GM19025 (cell line): ENCODE results near the gene ETV6.
A peak's percentile ranks its signal among the peaks of the same experiment; 100 is the strongest.
"Not testable (repeated sequence)": the region's sequence is repeated elsewhere in the genome, so short reads cannot be mapped to it uniquely, and the experiment has no call there.

ENCODE experiments used
- ATAC-seq: cut with Tn5 transposase; IDR thresholded peaks from one replicate; pipeline ENCODE4 v1.9.1; 2021; ENCODE audit warnings: mild to moderate bottlenecking, low read depth, moderate library complexity; ENCODE audit not compliant: unreplicated experiment

Gene ETV6

DNA sequence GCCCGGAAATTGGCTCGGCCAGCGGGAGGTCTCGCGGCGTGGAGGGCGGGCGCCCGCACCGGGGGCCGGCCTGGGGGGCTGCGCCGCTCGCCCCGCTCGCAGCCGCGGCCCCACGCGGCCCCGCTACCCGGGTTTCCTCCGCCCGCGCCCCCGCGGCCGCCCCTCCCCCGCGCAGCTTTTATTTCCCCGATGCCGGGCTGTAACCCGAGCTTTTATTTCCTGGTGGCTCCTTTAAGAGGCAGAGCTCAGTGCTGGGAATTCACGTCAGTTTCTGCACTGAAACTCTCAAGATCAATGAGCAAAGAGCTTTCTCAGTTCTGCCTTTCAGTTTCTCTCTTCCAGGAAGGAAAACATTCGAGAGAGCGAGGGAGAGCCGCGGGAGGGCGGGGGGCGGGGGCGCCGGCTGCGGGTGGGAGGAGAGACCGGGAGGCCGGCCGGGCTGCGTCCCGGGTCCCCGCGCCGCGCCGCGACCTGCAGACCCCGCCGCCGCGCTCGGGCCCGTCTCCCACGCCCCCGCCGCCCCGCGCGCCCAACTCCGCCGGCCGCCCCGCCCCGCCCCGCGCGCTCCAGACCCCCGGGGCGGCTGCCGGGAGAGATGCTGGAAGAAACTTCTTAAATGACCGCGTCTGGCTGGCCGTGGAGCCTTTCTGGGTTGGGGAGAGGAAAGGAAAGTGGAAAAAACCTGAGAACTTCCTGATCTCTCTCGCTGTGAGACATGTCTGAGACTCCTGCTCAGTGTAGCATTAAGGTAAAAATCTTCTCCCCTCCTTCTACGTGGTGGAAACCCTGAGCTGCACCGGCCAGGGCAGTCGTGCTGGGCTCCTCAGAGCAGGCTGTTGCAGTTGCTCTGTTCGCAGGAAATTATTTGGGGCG is at the start of gene ETV6:
TSS of gene ETV6 (plus strand) at position 262 of the 873 bp plus-strand sequence. CDS start at position 716, 454 bp downstream.
- ATAC-seq = peak; percentile 48

DNA sequence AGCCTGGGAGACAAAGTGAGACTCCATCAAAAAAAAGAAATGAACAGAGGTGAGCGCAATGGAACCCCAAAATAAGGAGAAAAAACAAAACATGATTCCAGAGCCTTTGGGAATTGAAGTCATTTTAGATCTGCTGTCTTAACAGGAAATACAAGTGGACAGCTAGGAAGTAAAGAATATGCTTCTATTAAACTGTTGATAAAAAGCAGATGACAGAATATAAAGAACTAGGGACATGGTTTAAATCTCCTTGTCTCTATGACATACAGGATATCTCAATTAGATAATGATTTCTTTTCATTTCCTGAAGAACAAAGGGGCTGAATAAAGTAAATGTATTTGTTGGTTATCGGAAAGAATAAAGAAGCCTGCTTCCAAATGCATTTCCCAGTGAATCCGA is 49.3 kb upstream of the ETV6 start:
- ATAC-seq = no peak

DNA sequence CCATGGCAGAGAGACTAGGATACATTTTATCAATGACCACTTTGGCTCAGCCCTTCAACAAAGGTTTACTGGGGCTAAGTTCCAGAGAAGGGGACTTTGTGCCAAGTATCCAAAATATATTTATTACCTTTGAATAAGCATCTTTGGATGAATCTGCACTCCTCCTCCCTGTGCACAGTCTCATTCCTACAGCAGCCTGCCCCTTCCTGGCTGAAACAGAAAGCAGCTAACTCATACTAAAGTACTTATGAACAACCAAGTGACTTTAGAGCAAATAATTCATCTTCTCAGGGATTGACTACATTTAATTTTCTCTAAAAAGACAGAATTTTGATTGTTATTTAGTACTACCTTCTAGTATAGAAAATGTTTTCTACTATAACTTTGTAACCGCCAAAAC is 47.8 kb upstream of the ETV6 start:
- no peak for ATAC-seq

DNA sequence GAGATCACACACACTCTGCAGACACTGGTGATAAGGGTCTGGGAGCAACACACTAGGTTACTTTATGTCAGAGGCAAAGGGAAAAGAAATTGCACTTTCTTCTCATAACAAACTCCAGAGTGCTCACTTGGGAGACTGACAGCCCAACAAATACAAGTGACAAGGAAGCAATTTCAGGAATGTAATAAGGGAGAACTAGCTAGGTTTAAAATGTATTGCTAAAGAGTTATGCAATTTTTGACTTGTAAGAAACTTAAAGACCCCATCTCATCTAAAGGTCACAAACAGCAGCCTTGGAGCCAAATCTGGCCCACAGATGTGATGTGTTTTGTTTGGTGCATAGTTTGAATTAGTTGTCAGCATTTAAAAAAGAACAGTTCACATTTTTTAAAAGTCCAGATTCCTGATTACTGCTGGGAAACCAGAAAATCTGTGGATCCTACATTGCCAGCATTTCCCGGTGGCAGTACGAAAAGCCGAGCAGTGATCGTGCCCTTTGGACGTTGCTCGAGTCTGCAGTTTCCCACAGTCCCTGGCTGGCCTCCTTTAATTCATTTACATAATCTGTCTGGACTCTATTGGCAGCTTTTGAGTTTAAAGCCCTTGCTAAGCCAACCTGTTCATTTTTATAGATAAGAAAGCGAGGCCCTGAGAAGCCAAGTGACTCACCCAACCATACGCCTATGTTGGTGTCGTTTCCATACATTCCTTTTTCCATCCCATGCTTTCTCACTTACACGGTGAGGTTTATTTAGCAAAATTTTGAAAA is 42.0 kb upstream of the ETV6 start:
- no peak for ATAC-seq

GRCh38 chr12:11609045-11609444 is 40.4 kb upstream of the ETV6 start:
- ATAC-seq = no peak

GRCh38 chr12:11615481-11615880 is 34.0 kb upstream of the ETV6 start:
- no peak for ATAC-seq

- ATAC-seq = no peak
Measured at GRCh38 chr12:11618046-11618445, 31.4 kb upstream of the ETV6 start.

GRCh38 chr12:11621797-11622423 is 27.6 kb upstream of the ETV6 start:
- ATAC-seq = no peak

DNA sequence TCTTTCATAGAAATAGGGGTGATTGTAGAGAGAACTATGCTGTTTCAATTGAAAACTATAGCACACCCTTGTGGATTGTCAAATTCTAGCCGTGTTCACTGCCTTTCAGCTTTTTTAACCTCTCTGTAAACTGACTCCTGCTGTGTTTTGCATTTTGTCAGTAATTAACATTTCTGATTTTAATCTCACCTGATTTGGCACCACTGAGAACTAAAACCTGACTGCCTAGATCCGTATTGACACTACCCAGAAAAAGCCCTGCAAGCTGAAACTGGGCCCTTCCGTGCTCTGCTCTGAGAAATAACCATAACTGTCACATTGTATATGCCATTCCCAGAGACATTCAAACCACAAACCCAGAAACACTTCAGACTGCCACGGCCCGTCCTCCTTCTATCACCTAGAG is 26.6 kb upstream of the ETV6 start:
- no peak for ATAC-seq

GRCh38 chr12:11623382-11623781 is 26.1 kb upstream of the ETV6 start:
- no peak for ATAC-seq

DNA sequence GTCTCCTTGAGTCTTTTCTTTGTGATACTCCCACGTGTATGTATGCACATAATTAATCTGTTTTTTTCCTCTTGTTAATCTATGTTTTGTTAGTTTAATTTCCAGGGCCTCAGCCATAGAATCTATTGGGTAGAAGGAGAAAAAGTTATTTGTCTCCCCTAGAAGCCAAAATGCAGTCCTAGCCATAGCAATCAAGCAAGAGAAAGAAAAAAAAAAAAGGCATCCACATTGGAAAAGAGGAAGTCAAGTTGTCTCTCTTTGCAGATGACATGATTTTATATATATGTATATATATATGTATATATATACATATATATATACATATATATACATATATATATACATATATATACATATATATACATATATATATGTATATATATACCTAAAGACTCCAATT is 25.4 kb upstream of the ETV6 start:
- ATAC-seq = no peak

- not testable (repeated sequence) for ATAC-seq
Measured at GRCh38 chr12:11627709-11628108, 21.8 kb upstream of the ETV6 start.

DNA sequence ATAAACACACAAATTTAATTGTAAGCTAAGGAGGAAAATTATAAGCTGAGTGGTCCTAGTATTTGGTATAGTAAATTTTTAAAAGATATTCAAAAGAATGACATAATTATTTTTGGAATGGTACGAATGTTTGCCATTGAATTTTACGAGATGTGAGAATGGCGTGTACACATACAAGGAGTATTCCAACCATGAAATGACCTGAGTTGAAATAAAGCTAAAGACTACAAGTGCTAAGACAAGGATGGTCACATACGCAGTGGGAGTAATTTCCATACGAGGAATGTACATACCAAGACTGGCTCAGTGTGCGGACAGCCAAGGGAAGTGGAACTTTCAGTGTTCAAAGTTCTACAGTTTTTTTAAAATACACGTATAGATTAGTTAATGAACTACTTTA is 21.1 kb upstream of the ETV6 start:
- ATAC-seq = no peak

GRCh38 chr12:11630046-11630706 is 19.3 kb upstream of the ETV6 start:
- ATAC-seq = no peak

- ATAC-seq = no peak
Measured at GRCh38 chr12:11631288-11631687, 18.2 kb upstream of the ETV6 start.

- not testable (repeated sequence) for ATAC-seq
Measured at GRCh38 chr12:11631881-11632280, 17.6 kb upstream of the ETV6 start.

DNA sequence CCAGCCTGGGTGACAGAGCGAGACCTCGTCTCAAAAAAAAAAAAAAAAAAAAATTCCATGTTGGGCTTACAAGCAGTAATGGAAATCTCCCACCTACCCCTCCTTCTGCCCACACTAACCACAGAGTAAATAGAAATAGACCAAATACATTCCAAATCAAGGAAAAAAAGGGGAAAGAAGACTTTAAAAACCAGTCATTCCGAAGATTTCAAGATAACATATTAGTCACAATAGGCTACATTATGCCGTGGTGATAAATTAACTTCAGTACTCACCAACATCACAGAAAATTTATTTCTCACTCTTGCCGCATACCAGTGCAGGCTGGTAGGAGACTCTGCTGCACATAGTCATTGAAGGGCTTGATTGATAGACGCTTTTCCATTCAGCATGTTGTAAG is 15.5 kb upstream of the ETV6 start:
- ATAC-seq = no peak

GRCh38 chr12:11635341-11635740 is 14.1 kb upstream of the ETV6 start:
- no peak for ATAC-seq

- ATAC-seq = no peak
Measured at GRCh38 chr12:11638315-11638916, 11.1 kb upstream of the ETV6 start.

DNA sequence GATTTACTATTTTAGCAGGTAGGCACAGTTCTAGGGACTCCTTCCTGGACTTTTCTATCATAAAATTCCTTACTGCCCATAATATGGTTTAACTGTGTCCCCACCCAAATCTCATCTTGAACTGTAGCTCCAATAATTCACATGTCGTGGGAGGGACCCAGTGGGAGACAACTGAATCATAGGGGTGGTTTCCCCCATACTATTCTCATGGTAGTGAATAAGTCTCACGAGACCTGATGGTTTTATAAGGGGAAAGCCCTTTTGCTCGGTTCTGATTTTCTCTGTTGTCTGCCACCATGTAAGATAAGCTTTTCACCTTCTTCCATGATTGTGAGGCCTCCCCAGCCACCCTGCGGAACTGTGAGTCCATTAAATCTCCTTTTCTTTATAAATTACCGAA is 10.0 kb upstream of the ETV6 start:
- no peak for ATAC-seq
